ENCODE data around the gene KATNBL1.

Gene KATNBL1

GRCh38 chr15:34246276-34246976, 36.5 kb upstream of the KATNBL1 start:
- Mint-ChIP-seq H3K4me1 (no peaks in the 10 kb centered on the region), H3K4me3 (no peak overlapping the region), H3K27me3 (ENCODE audit: low read depth) (no peaks in the 10 kb centered on the region), H3K9me3 (no peaks in the 10 kb centered on the region), H3K36me3 (ENCODE audit: low read depth) (peaks cover 10% of the 10 kb centered on the region), H3K27ac (no peak overlapping the region)
- TF ChIP-seq CTCF (IDR thresholded peaks at IDR 0.05; ENCODE audit: unreplicated experiment in 3 of 3), result no peak

GRCh38 chr15:34243226-34243625, 33.3 kb upstream of the KATNBL1 start:
- H3K27ac Mint-ChIP-seq, result no peak overlapping the region
- no peak for TF ChIP-seq CTCF (IDR thresholded peaks at IDR 0.05; ENCODE audit: unreplicated experiment in 3 of 3)
- H3K27me3 Mint-ChIP-seq (ENCODE audit: low read depth), result no peaks in the 10 kb centered on the region
- no peak overlapping the region for H3K4me3 Mint-ChIP-seq
- H3K36me3 Mint-ChIP-seq (ENCODE audit: low read depth), result peaks cover 9% of the 10 kb centered on the region
- H3K9me3 Mint-ChIP-seq, result no peaks in the 10 kb centered on the region
- H3K4me1 Mint-ChIP-seq, result no peaks in the 10 kb centered on the region

- H3K9me3 Mint-ChIP-seq, result no peaks in the 10 kb centered on the region
- no peak overlapping the region for H3K27ac Mint-ChIP-seq
- no peak overlapping the region for H3K4me3 Mint-ChIP-seq
- TF ChIP-seq CTCF (IDR thresholded peaks at IDR 0.05; ENCODE audit: unreplicated experiment in 3 of 3), result no peak
- H3K36me3 Mint-ChIP-seq (ENCODE audit: low read depth), result peaks cover 9% of the 10 kb centered on the region
- no peaks in the 10 kb centered on the region for H3K4me1 Mint-ChIP-seq
- H3K27me3 Mint-ChIP-seq (ENCODE audit: low read depth), result no peaks in the 10 kb centered on the region
Observed at GRCh38 chr15:34242331-34242710, 32.4 kb upstream of the KATNBL1 start.

- TF ChIP-seq CTCF (IDR thresholded peaks at IDR 0.05; ENCODE audit: unreplicated experiment in 3 of 3), result peak; percentile 72 to 78 (median 77)
- no peaks in the 10 kb centered on the region for H3K27me3 Mint-ChIP-seq (ENCODE audit: low read depth)
Observed at GRCh38 chr15:34241376-34242330, 31.8 kb upstream of the KATNBL1 start.

GRCh38 chr15:34240537-34240936, 30.6 kb upstream of the KATNBL1 start:
- no peak for TF ChIP-seq CTCF (IDR thresholded peaks at IDR 0.05; ENCODE audit: unreplicated experiment in 3 of 3)
- Mint-ChIP-seq H3K9me3 (no peaks in the 10 kb centered on the region), H3K27ac (no peak overlapping the region), H3K27me3 (ENCODE audit: low read depth) (no peaks in the 10 kb centered on the region), H3K4me3 (no peak overlapping the region), H3K4me1 (no peaks in the 10 kb centered on the region), H3K36me3 (ENCODE audit: low read depth) (peaks cover 19% of the 10 kb centered on the region)

More at GRCh38 chr15:34241376-34242330, 31.8 kb upstream of the KATNBL1 start:
- no peak overlapping the region for H3K4me3 Mint-ChIP-seq
- peaks cover 10% of the 10 kb centered on the region for H3K36me3 Mint-ChIP-seq (ENCODE audit: low read depth)
- H3K9me3 Mint-ChIP-seq, result no peaks in the 10 kb centered on the region
- no peaks in the 10 kb centered on the region for H3K4me1 Mint-ChIP-seq
- H3K27ac Mint-ChIP-seq, result no peak overlapping the region

All from nephron (organoid).